MCF 10A (cell line): Measurements from ENCODE around the gene FBXW4. TPM values are rescaled to one million over a fixed set of nuclear protein-coding genes. Genes with fewer than 3 reads are reported as not detected.

ENCODE experiments used
- BruUV-seq: library from RNA; stranded (reverse); fragments of 400-500 nt; replicated peaks from 2 replicates; lab custom pipeline; 2021; lab: Mats Ljungman, UMichigan
- CTCF ChIA-PET: fragments of 300-600 bp; sonication (Branson Sonifier 250); formaldehyde crosslinking; extraction: SDS; loops from one replicate; lab custom pipeline; 2021; ENCODE audit warnings: antibody characterized with exemption, inconsistent platforms; lab: Yijun Ruan, JAX
- POLR2A ChIA-PET: fragments of 300-600, 350-650 bp; sonication (Branson Sonifier 250); formaldehyde crosslinking; extraction: SDS; loops from one replicate; lab custom pipeline; 2020; ENCODE audit warnings: antibody characterized with exemption, inconsistent platforms; lab: Yijun Ruan, JAX
- DNase-seq: peaks from one replicate; pipeline ENCODE4 v3.0.0-alpha.2; 2018; ENCODE audit not compliant: unreplicated experiment
- H3K27ac Mint-ChIP-seq: one replicate; pipeline ENCODE4 v1.8.0; 2022; ENCODE audit warnings: mild to moderate bottlenecking, low read depth, mixed read lengths; ENCODE audit not compliant: unreplicated experiment
- H3K27me3 Mint-ChIP-seq: one replicate; pipeline ENCODE4 v1.8.0; 2022; ENCODE audit warnings: mixed read lengths; ENCODE audit not compliant: insufficient read depth, unreplicated experiment
- H3K36me3 Mint-ChIP-seq: one replicate; pipeline ENCODE4 v1.8.0; 2022; ENCODE audit warnings: mild to moderate bottlenecking, moderate library complexity, mixed read lengths; ENCODE audit not compliant: insufficient read depth, unreplicated experiment
- H3K4me1 Mint-ChIP-seq: one replicate; pipeline ENCODE4 v1.8.0; 2022; ENCODE audit warnings: mixed read lengths; ENCODE audit not compliant: insufficient read depth, unreplicated experiment
- H3K4me3 Mint-ChIP-seq: one replicate; pipeline ENCODE4 v1.8.0; 2022; ENCODE audit warnings: mild to moderate bottlenecking, moderate library complexity, mixed read lengths; ENCODE audit not compliant: unreplicated experiment
- H3K9me3 Mint-ChIP-seq: one replicate; pipeline ENCODE4 v1.8.0; 2022; ENCODE audit warnings: mixed read lengths; ENCODE audit not compliant: unreplicated experiment
- intact Hi-C: fragments of 100-400 bp; cut with micrococcal nuclease; formaldehyde crosslinking; loops from 2 replicates; pipeline ENCODE4 v1.14.1; 2022
- total RNA-seq: library from RNA; stranded (reverse); gene quantifications from 2 replicates; pipeline ENCODE4 v1.2.3, GENCODE V29; 2022
- TF ChIP-seq, protein P1 (sequence below): fragments of 200-600 bp; IDR thresholded peaks from one replicate; pipeline ENCODE4 v1.8.0; 2022; ENCODE audit warnings: antibody characterized with exemption, mild to moderate bottlenecking; ENCODE audit not compliant: unreplicated experiment

Gene FBXW4
- total RNA-seq, 1 experiment from 2014 or later: 52.1 TPM

DNA sequence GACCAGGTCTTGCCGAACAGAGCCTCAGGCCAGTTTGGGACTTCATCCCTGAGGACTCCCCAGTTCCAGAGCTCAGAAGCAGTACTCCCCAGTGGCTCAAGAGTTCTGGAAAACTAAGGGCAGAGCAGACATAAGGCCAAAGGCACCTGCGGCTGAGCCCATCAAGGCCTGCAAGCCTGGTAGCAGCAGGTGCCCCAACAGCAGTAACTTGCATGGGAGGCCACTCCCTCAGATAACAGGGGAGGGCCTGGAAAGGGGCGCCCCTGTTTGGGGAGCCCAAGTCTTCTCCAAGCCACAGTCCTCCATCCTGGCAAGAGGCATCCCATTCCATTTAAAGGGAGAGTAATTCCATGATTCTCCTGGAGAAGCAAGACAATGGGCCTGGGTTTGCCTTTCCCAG is 119.9 kb downstream of the FBXW4 start:
- no peak overlapping the region for H3K27ac Mint-ChIP-seq
- H3K4me1 Mint-ChIP-seq: peaks cover 5% of the 10 kb centered on the region
- H3K36me3 Mint-ChIP-seq: peaks cover 23% of the 10 kb centered on the region
- intact Hi-C loops: no loop called here
- DNase-seq: no peak
- TF ChIP-seq, protein P1, sequence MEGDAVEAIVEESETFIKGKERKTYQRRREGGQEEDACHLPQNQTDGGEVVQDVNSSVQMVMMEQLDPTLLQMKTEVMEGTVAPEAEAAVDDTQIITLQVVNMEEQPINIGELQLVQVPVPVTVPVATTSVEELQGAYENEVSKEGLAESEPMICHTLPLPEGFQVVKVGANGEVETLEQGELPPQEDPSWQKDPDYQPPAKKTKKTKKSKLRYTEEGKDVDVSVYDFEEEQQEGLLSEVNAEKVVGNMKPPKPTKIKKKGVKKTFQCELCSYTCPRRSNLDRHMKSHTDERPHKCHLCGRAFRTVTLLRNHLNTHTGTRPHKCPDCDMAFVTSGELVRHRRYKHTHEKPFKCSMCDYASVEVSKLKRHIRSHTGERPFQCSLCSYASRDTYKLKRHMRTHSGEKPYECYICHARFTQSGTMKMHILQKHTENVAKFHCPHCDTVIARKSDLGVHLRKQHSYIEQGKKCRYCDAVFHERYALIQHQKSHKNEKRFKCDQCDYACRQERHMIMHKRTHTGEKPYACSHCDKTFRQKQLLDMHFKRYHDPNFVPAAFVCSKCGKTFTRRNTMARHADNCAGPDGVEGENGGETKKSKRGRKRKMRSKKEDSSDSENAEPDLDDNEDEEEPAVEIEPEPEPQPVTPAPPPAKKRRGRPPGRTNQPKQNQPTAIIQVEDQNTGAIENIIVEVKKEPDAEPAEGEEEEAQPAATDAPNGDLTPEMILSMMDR: no peak
- no peak overlapping the region for H3K4me3 Mint-ChIP-seq
- no peaks in the 10 kb centered on the region for H3K9me3 Mint-ChIP-seq
- H3K27me3 Mint-ChIP-seq: no peaks in the 10 kb centered on the region
- CTCF ChIA-PET: interaction anchor here (0.6 to 1.9 kb wide), 4 partner anchors 14 to 361 kb away, joined by 3 to 9 read pairs (median 3); no protein-coding TSS in a partner anchor
- POLR2A ChIA-PET: interaction anchor here (2.1 kb wide), 1 partner anchor 13 kb away, joined by 13 read pairs; the partner anchor contains the start of genes DPCD and POLL
- no TSS peak for BruUV-seq

DNA sequence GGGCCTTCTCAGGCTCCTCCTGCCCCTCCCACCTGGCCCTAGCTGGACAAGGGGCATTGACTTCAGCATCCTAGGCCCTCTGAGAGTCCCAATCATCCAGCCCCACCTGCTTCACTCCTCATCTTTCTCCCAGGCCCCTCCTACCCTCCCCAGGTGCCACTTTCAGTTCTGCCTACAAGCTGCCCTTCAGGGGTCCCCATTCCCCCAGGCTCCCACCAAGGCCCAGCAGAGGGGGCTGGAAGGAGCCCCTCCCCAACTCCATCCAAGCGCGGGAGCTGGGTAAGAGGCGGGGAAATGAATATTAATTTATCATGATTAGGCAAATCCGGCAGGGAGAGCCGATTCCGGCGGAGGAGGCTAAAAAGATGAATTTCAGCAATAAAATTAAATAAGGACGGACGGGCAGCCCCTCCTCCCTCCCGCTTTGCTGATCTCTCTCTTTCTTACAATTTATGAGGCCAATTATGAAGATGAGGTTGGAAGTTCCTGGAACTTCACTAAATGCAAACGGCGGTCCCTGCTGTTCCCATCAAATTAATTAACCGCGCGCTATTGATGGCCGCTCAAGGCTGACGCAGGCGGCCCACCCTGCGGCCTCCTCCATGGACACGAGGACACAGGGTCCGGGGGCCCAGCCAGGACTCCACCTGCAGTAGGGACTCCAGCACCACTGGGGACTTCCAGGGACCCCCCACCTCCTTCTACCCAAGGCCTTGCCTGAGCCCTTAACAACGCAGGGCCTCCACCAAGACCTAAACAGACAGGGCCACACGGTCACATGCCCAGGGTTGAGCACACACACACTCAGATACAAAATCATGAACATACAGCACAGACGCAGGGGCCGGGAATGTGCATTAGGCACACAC is 120.9 kb downstream of the FBXW4 start:
- BruUV-seq: no TSS peak
- TF ChIP-seq, protein P1: no peak
- H3K4me1 Mint-ChIP-seq: peaks cover 5% of the 10 kb centered on the region
- H3K9me3 Mint-ChIP-seq: no peaks in the 10 kb centered on the region
- H3K27ac Mint-ChIP-seq: no peak overlapping the region
- ChIA-PET POLR2A (no interaction called here), CTCF (interaction anchor here (0.7 to 7.7 kb wide), 3 partner anchors 13 to 360 kb away, joined by 3 to 118 read pairs (median 3); no protein-coding TSS in a partner anchor)
- no peak for DNase-seq
- intact Hi-C loops: no loop called here
- no peaks in the 10 kb centered on the region for H3K27me3 Mint-ChIP-seq
- no peak overlapping the region for H3K4me3 Mint-ChIP-seq
- H3K36me3 Mint-ChIP-seq: peaks cover 23% of the 10 kb centered on the region

GRCh38 chr10:101572785-101573184 is 122.2 kb downstream of the FBXW4 start:
- intact Hi-C loops: no loop called here
- no peak for DNase-seq
- no peaks in the 10 kb centered on the region for H3K27me3 Mint-ChIP-seq
- ChIA-PET POLR2A (interaction anchor here (0.8 to 3.3 kb wide), 3 partner anchors 129 to 359 kb away, joined by 3 to 15 read pairs (median 3); no protein-coding TSS in a partner anchor), CTCF (interaction anchor here (3.7 to 7.7 kb wide), 2 partner anchors 105 to 359 kb away, joined by 17 to 118 read pairs; no protein-coding TSS in a partner anchor)
- H3K27ac Mint-ChIP-seq: no peak overlapping the region
- H3K36me3 Mint-ChIP-seq: peaks cover 16% of the 10 kb centered on the region
- peaks cover 5% of the 10 kb centered on the region for H3K4me1 Mint-ChIP-seq
- H3K9me3 Mint-ChIP-seq: no peaks in the 10 kb centered on the region
- TF ChIP-seq, protein P1: no peak
- BruUV-seq: no TSS peak
- no peak overlapping the region for H3K4me3 Mint-ChIP-seq

DNA sequence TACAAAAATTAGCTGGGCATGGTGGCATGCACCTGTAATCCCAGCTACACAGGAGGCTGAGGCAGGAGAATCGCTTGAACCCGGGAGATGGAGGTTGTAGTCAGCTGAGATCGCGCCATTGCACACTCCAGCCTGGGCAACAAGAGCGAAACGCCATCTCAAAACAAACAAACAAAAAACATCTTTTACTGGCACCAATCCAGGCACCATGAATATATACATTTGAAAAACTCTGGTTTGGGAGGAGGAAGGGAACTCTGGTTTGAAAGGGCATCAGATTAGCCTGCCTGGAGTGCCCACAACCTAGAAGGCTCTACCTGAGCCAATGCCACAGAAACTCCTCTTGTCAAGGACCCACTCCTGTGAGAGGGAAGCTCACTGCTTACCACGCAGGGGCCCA is 122.8 kb downstream of the FBXW4 start:
- DNase-seq: no peak
- no peaks in the 10 kb centered on the region for H3K9me3 Mint-ChIP-seq
- no peak overlapping the region for H3K27ac Mint-ChIP-seq
- H3K36me3 Mint-ChIP-seq: peaks cover 14% of the 10 kb centered on the region
- H3K4me1 Mint-ChIP-seq: peaks cover 5% of the 10 kb centered on the region
- no TSS peak for BruUV-seq
- no peak overlapping the region for H3K4me3 Mint-ChIP-seq
- ChIA-PET CTCF (interaction anchor here (1.2 to 7.7 kb wide), 7 partner anchors 9 to 365 kb away, joined by 5 to 118 read pairs (median 13); partner anchors contain the start of genes DPCD and POLL), POLR2A (interaction anchor here (0.6 to 3.3 kb wide), 7 partner anchors 13 to 358 kb away, joined by 3 to 15 read pairs (median 3); partner anchors contain the start of gene NPM3)
- TF ChIP-seq, protein P1: no peak
- no peaks in the 10 kb centered on the region for H3K27me3 Mint-ChIP-seq
- intact Hi-C loops: no loop called here
